Suprapubic skin (tissue), 4 donors: ENCODE data around the gene RPTOR. TPM values are rescaled to one million over a fixed set of nuclear protein-coding genes. Genes with fewer than 3 reads are reported as not detected.

Source experiments
- DNase-seq, 2 donors: peaks; one replicate each; pipeline ENCODE4 v3.0.0-alpha.2; 2019; ENCODE audit warnings: low spot score in 2 of 2
- H3K27ac ChIP-seq: fragments of 200-600 bp; sonication (generic); one replicate; pipeline ENCODE4 v1.5.1; 2019
- H3K27me3 ChIP-seq: fragments of 200-600 bp; sonication (generic); one replicate; pipeline ENCODE4 v1.5.1; 2019
- H3K36me3 ChIP-seq: fragments of 200-600 bp; sonication (generic); one replicate; pipeline ENCODE4 v1.5.1; 2019
- H3K4me1 ChIP-seq: fragments of 200-600 bp; sonication (generic); one replicate; pipeline ENCODE4 v1.5.1; 2019
- H3K4me3 ChIP-seq: fragments of 200-600 bp; sonication (generic); one replicate; pipeline ENCODE4 v1.5.1; 2019; ENCODE audit warnings: mild to moderate bottlenecking
- H3K9me3 ChIP-seq: fragments of 200-600 bp; sonication (generic); one replicate; pipeline ENCODE4 v1.5.1; 2019
- CTCF ChIP-seq, 2 donors: fragments of 200-600 bp in 1 of 2; fragments of 450-650 bp in 1 of 2; sonication (generic) in 1 of 2; IDR thresholded peaks; one replicate each; pipeline ENCODE4 v1.5.1; 2016 to 2019; ENCODE audit warnings: antibody characterized with exemption in 2 of 2, mild to moderate bottlenecking in 1 of 2, moderate library complexity in 1 of 2
- EP300 ChIP-seq: sonication (generic); formaldehyde crosslinking; IDR thresholded peaks from one replicate; pipeline ENCODE4 v1.6.1; 2017; ENCODE audit warnings: antibody characterized with exemption
- POLR2A ChIP-seq, 2 donors: fragments of 450-650 bp; IDR thresholded peaks; one replicate each; pipeline ENCODE4 v1.6.1; 2017; ENCODE audit warnings: antibody characterized with exemption in 2 of 2, mild to moderate bottlenecking in 2 of 2, moderate library complexity in 2 of 2
- POLR2AphosphoS5 ChIP-seq, 3 donors: sonication (generic); formaldehyde crosslinking; IDR thresholded peaks; one replicate each; pipeline ENCODE4 v1.6.1; 2017; ENCODE audit warnings: antibody characterized with exemption in 3 of 3
- WGBS: methylation state at CpG from one replicate; pipeline ENCODE4 v1.1.5; 2018; 5-methylcytosine and 5-hydroxymethylcytosine counted together
- total RNA-seq, 4 donors: library from RNA; depleted of rRNA; stranded (reverse); fragments of >200 nt; gene quantifications; one replicate each; pipeline ENCODE4 v1.1.0, GENCODE V29; 2016

Gene RPTOR
- total RNA-seq, 4 donors from 2014 or later: 45.8 to 84.6 (median 53.0) TPM

GRCh38 chr17:81006891-81007290 is 462.3 kb downstream of the RPTOR start:
- Histone ChIP-seq H3K9me3 (no peaks in the 10 kb centered on the region), H3K27me3 (peaks cover 24% of the 10 kb centered on the region), H3K36me3 (no peaks in the 10 kb centered on the region), H3K27ac (no peak overlapping the region), H3K4me3 (no peak overlapping the region), H3K4me1 (peaks cover 29% of the 10 kb centered on the region)
- DNase-seq: no peak
- no peak for TF ChIP-seq POLR2A (IDR thresholded peaks at IDR 0.05)
- TF ChIP-seq POLR2AphosphoS5 (IDR thresholded peaks at IDR 0.05): no peak
- TF ChIP-seq EP300: no peak
- TF ChIP-seq CTCF (IDR thresholded peaks at IDR 0.05): no peak
- 67% methylated on average over 10 of the region's 10 CpGs for WGBS

- Histone ChIP-seq H3K4me1 (peaks cover 16% of the 10 kb centered on the region), H3K36me3 (no peaks in the 10 kb centered on the region), H3K27ac (no peak overlapping the region), H3K27me3 (peaks cover 21% of the 10 kb centered on the region), H3K4me3 (no peak overlapping the region), H3K9me3 (no peaks in the 10 kb centered on the region)
- DNase-seq: no peak
- WGBS: 73% methylated on average over 11 of the region's 11 CpGs
- TF ChIP-seq EP300: no peak
- TF ChIP-seq POLR2AphosphoS5 (IDR thresholded peaks at IDR 0.05): no peak
- no peak for TF ChIP-seq POLR2A (IDR thresholded peaks at IDR 0.05)
- TF ChIP-seq CTCF (IDR thresholded peaks at IDR 0.05): no peak
Observed at GRCh38 chr17:81008140-81008539, 463.5 kb downstream of the RPTOR start.

GRCh38 chr17:81009136-81009535 is 464.5 kb downstream of the RPTOR start:
- WGBS: 90% methylated on average over 14 of the region's 14 CpGs
- no peak overlapping the region for H3K4me3 ChIP-seq
- H3K27ac ChIP-seq: no peak overlapping the region
- TF ChIP-seq POLR2AphosphoS5 (IDR thresholded peaks at IDR 0.05) (no peak), POLR2A (IDR thresholded peaks at IDR 0.05) (no peak), CTCF (IDR thresholded peaks at IDR 0.05) (no peak), EP300 (no peak)
- no peaks in the 10 kb centered on the region for H3K9me3 ChIP-seq
- H3K36me3 ChIP-seq: no peaks in the 10 kb centered on the region
- peaks cover 6% of the 10 kb centered on the region for H3K4me1 ChIP-seq
- no peak for DNase-seq
- H3K27me3 ChIP-seq: peaks cover 13% of the 10 kb centered on the region

GRCh38 chr17:81010935-81011334 is 466.3 kb downstream of the RPTOR start:
- H3K27ac ChIP-seq: no peak overlapping the region
- no peaks in the 10 kb centered on the region for H3K36me3 ChIP-seq
- 87% methylated on average over 2 of the region's 2 CpGs for WGBS
- H3K27me3 ChIP-seq: no peaks in the 10 kb centered on the region
- no peak overlapping the region for H3K4me3 ChIP-seq
- TF ChIP-seq CTCF (IDR thresholded peaks at IDR 0.05) (no peak), POLR2A (IDR thresholded peaks at IDR 0.05) (no peak), POLR2AphosphoS5 (IDR thresholded peaks at IDR 0.05) (no peak), EP300 (no peak)
- H3K4me1 ChIP-seq: no peaks in the 10 kb centered on the region
- no peaks in the 10 kb centered on the region for H3K9me3 ChIP-seq
- no peak for DNase-seq

GRCh38 chr17:81011951-81012350 is 467.3 kb downstream of the RPTOR start:
- no peak for DNase-seq
- no peak overlapping the region for H3K4me3 ChIP-seq
- no peaks in the 10 kb centered on the region for H3K4me1 ChIP-seq
- no peak overlapping the region for H3K27ac ChIP-seq
- no peak for TF ChIP-seq POLR2A (IDR thresholded peaks at IDR 0.05)
- no peak for TF ChIP-seq CTCF (IDR thresholded peaks at IDR 0.05)
- TF ChIP-seq POLR2AphosphoS5 (IDR thresholded peaks at IDR 0.05): no peak
- TF ChIP-seq EP300: no peak
- 56% methylated on average over 3 of the region's 3 CpGs for WGBS
- no peaks in the 10 kb centered on the region for H3K9me3 ChIP-seq
- no peaks in the 10 kb centered on the region for H3K27me3 ChIP-seq
- no peaks in the 10 kb centered on the region for H3K36me3 ChIP-seq
